CD4-positive, alpha-beta T cell treated with Interleukin-2 at 100 ng/mL for 4 hours (primary cell): ENCODE data around the gene INHA.
A peak's percentile ranks its signal among the peaks of the same experiment; 100 is the strongest.

Experiments used
- DNase-seq: peaks from one replicate; pipeline ENCODE4 v3.0.0-alpha.2; 2020; ENCODE audit warnings: low spot score

INHA gene

GRCh38 chr2:219574484-219575311 lies 2.6 kb downstream of the INHA start:
- DNase-seq, result no peak

- DNase-seq, result no peak
Measured at GRCh38 chr2:219575566-219576504, 3.7 kb downstream of the INHA start.

GRCh38 chr2:219576505-219577388 lies 4.6 kb downstream of the INHA start:
- DNase-seq, result no peak

GRCh38 chr2:219578811-219579613 lies 6.9 kb downstream of the INHA start:
- DNase-seq, result no peak

GRCh38 chr2:219581346-219581745 lies 9.2 kb downstream of the INHA start:
- DNase-seq, result no peak

GRCh38 chr2:219591091-219591490 lies 19.0 kb downstream of the INHA start:
- DNase-seq, result no peak

GRCh38 chr2:219592736-219593135 lies 20.6 kb downstream of the INHA start:
- DNase-seq, result no peak

- no peak for DNase-seq
Measured at GRCh38 chr2:219593154-219593553, 21.0 kb downstream of the INHA start.

- no peak for DNase-seq
Measured at GRCh38 chr2:219595256-219595655, 23.1 kb downstream of the INHA start.

GRCh38 chr2:219596954-219597551 lies 24.9 kb downstream of the INHA start:
- no peak for DNase-seq

- peak; percentile 86 for DNase-seq
Measured at GRCh38 chr2:219597552-219598307, 25.6 kb downstream of the INHA start, which contains the start of gene STK11IP. STK11IP (plus strand) TSS chr2:219597857; CDS start chr2:219598120, 263 bp downstream.

GRCh38 chr2:219598308-219599078 lies 26.4 kb downstream of the INHA start:
- no peak for DNase-seq

GRCh38 chr2:219603771-219604170 lies 31.7 kb downstream of the INHA start:
- DNase-seq, result no peak

GRCh38 chr2:219605607-219605954 lies 33.5 kb downstream of the INHA start:
- no peak for DNase-seq

- DNase-seq, result no peak
Measured at GRCh38 chr2:219607931-219608330, 35.8 kb downstream of the INHA start.

GRCh38 chr2:219608399-219608964 lies 36.4 kb downstream of the INHA start:
- no peak for DNase-seq

GRCh38 chr2:219609149-219609750 lies 37.1 kb downstream of the INHA start:
- no peak for DNase-seq

GRCh38 chr2:219611306-219611705 lies 39.2 kb downstream of the INHA start:
- no peak for DNase-seq
